Measurements from ENCODE around the gene KCNAB1. TPM values are rescaled to one million over a fixed set of nuclear protein-coding genes. Genes with fewer than 3 reads are reported as not detected.

KCNAB1 gene
- total and polyA plus RNA-seq, 2 donors (not counting 1 experiment from before 2014, with no cell fraction given), result 0.03 to 0.33 TPM

DNA sequence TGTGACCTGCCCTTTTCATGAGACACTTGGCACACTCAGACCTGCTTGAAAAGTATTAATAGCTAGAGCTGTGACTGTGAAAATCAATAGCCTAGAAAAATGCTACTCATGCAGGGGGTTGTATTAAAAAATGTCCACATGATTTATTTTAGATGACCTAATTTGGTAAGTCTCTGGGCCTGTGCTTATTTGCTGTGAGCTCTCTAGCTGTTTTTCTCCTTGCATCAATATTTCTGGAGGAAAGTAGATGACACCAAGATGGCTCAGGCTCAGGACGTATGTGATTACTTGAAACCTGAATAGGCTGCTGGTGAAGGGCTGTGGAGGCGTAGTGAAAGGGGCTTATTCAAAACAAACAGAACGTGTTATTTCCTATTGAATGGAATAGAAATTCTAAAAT is 29.5 kb downstream of the KCNAB1 start:
- peak overlapping the region; percentile 18 for H2AFZ ChIP-seq (ENCODE audit: low read length)
- no peaks in the 10 kb centered on the region for H3K9me3 ChIP-seq (ENCODE audit: control insufficient read depth, insufficient read depth, low read depth, low read length)
- no peaks in the 10 kb centered on the region for H3K4me1 ChIP-seq (ENCODE audit: control insufficient read depth, extremely low read depth, insufficient read depth, low read length)
- H3K27me3 ChIP-seq (ENCODE audit: control insufficient read depth, insufficient read depth, low read length), result no peaks in the 10 kb centered on the region
- H4K20me1 ChIP-seq (ENCODE audit: control insufficient read depth, extremely low read depth, insufficient read depth, low read length), result no peaks in the 10 kb centered on the region
- H3K27ac ChIP-seq (ENCODE audit: insufficient read depth, low read length), result no peak overlapping the region
- H3K4me2 ChIP-seq (ENCODE audit: extremely low read depth, insufficient read depth, low read length), result no peak overlapping the region
- H3K4me3 ChIP-seq (replicated peaks in 1 of 4; ENCODE audit: control extremely low read depth in 1 of 4, insufficient read depth in 1 of 4, low read depth in 3 of 4, low read length in 4 of 4), result no peak overlapping the region
- no peaks in the 10 kb centered on the region for H3K79me2 ChIP-seq (ENCODE audit: control insufficient read depth, insufficient read depth, low read length)
- no peaks in the 10 kb centered on the region for H3K36me3 ChIP-seq (ENCODE audit: control insufficient read depth, insufficient read depth, low read length)
- H3K9ac ChIP-seq (ENCODE audit: insufficient read depth, low read length), result no peak overlapping the region
- no peak for TF ChIP-seq EZH2 (IDR thresholded peaks at IDR 0.05; ENCODE audit: low read length, missing control alignments)
- TF ChIP-seq, protein P1, sequence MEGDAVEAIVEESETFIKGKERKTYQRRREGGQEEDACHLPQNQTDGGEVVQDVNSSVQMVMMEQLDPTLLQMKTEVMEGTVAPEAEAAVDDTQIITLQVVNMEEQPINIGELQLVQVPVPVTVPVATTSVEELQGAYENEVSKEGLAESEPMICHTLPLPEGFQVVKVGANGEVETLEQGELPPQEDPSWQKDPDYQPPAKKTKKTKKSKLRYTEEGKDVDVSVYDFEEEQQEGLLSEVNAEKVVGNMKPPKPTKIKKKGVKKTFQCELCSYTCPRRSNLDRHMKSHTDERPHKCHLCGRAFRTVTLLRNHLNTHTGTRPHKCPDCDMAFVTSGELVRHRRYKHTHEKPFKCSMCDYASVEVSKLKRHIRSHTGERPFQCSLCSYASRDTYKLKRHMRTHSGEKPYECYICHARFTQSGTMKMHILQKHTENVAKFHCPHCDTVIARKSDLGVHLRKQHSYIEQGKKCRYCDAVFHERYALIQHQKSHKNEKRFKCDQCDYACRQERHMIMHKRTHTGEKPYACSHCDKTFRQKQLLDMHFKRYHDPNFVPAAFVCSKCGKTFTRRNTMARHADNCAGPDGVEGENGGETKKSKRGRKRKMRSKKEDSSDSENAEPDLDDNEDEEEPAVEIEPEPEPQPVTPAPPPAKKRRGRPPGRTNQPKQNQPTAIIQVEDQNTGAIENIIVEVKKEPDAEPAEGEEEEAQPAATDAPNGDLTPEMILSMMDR (conservative IDR thresholded peaks at IDR 0.05 in 1 of 2, IDR thresholded peaks at IDR 0.05 in 1 of 2; ENCODE audit: low read depth in 1 of 2, low read length in 2 of 2), result no peak
- DNase-seq (ENCODE audit: low read depth in 2 of 2), result peak; percentile 17 to 40

DNA sequence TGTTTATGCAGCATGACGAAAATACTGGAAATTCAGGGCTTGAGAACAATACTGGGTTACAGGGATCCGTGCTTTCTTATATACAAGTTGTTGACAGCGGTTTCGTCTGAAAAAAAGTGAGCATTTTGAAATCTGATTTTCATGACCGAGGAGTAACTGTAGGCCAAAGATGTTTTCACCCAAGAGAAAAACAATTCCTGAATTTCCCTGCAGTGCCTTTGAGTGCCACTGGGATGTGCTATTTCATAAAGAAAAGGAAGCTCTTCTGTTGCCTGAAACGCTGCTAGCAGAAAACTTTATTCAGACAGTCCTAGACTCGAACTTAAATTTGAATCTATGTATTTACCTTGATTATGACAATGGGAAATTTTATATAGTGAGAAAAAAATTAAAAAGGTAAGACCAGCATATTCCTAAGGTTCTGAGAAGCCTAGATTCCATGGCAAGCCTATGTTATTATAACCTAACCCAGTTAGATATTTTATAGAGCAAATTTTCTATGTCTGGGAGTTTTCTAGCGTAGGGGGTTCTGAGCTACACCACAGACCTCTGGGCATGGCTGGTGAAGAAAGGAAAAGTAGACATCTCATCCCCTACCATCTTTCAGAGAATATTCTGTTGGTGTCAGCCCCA is 30.2 kb downstream of the KCNAB1 start:
- Histone ChIP-seq H3K9ac (ENCODE audit: insufficient read depth, low read length) (no peak overlapping the region), H3K4me2 (ENCODE audit: extremely low read depth, insufficient read depth, low read length) (no peak overlapping the region)
- peak; percentile 55 to 78 for DNase-seq (ENCODE audit: low read depth in 2 of 2)

DNA sequence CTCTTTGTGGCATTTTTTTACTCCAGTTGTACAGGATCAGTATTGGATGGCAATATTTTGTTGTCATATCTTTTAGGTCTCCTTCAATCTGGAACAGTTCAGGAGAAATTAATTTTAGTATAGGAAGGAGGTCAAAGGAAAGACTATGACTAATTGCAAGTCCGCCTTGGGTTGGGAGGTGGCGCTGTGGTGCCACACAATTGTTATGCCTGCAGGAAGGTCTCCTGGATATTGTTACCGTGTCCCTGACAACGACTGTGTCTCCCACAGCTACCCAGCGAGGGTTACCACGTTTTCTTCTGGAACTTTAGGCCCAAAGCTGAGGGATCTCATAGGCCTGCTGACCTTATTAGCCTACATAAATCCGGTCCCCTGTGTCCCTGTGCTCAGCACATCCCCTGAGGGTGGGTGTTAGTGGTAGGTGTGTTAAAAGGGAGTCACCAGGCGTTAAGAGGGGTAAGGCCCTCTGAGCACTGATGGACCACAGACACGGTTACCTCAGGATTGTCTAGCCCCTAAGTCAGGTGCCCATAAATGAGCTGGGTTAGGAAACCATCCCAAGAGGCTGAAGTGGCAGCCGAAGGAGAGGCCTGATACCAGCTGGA is 31.5 kb downstream of the KCNAB1 start:
- H3K4me2 ChIP-seq (ENCODE audit: extremely low read depth, insufficient read depth, low read length), result no peak overlapping the region
- peak overlapping the region; percentile 19 for H2AFZ ChIP-seq (ENCODE audit: low read length)
- no peaks in the 10 kb centered on the region for H3K9me3 ChIP-seq (ENCODE audit: control insufficient read depth, insufficient read depth, low read depth, low read length)
- no peak overlapping the region for H3K4me3 ChIP-seq (replicated peaks in 1 of 4; ENCODE audit: control extremely low read depth in 1 of 4, insufficient read depth in 1 of 4, low read depth in 3 of 4, low read length in 4 of 4)
- H3K27ac ChIP-seq (ENCODE audit: insufficient read depth, low read length), result no peak overlapping the region
- peaks cover 2% of the 10 kb centered on the region for H3K27me3 ChIP-seq (ENCODE audit: control insufficient read depth, insufficient read depth, low read length)
- no peaks in the 10 kb centered on the region for H3K79me2 ChIP-seq (ENCODE audit: control insufficient read depth, insufficient read depth, low read length)
- no peak overlapping the region for H3K9ac ChIP-seq (ENCODE audit: insufficient read depth, low read length)
- no peaks in the 10 kb centered on the region for H3K36me3 ChIP-seq (ENCODE audit: control insufficient read depth, insufficient read depth, low read length)
- TF ChIP-seq EZH2 (IDR thresholded peaks at IDR 0.05; ENCODE audit: low read length, missing control alignments), result no peak
- TF ChIP-seq, protein P1 (conservative IDR thresholded peaks at IDR 0.05 in 1 of 2, IDR thresholded peaks at IDR 0.05 in 1 of 2; ENCODE audit: low read depth in 1 of 2, low read length in 2 of 2), result peak; percentile 75 to 85
- no peaks in the 10 kb centered on the region for H3K4me1 ChIP-seq (ENCODE audit: control insufficient read depth, extremely low read depth, insufficient read depth, low read length)
- peak; percentile 76 to 77 for DNase-seq (ENCODE audit: low read depth in 2 of 2)
- no peaks in the 10 kb centered on the region for H4K20me1 ChIP-seq (ENCODE audit: control insufficient read depth, extremely low read depth, insufficient read depth, low read length)

More for the DNA sequence above, 30.2 kb downstream of the KCNAB1 start:
- H3K27ac ChIP-seq (ENCODE audit: insufficient read depth, low read length), result no peak overlapping the region
- no peaks in the 10 kb centered on the region for H3K9me3 ChIP-seq (ENCODE audit: control insufficient read depth, insufficient read depth, low read depth, low read length)
- no peak overlapping the region for H3K4me3 ChIP-seq (replicated peaks in 1 of 4; ENCODE audit: control extremely low read depth in 1 of 4, insufficient read depth in 1 of 4, low read depth in 3 of 4, low read length in 4 of 4)
- peak overlapping the region; percentile 18 for H2AFZ ChIP-seq (ENCODE audit: low read length)
- H3K4me1 ChIP-seq (ENCODE audit: control insufficient read depth, extremely low read depth, insufficient read depth, low read length), result no peaks in the 10 kb centered on the region
- H3K27me3 ChIP-seq (ENCODE audit: control insufficient read depth, insufficient read depth, low read length), result no peaks in the 10 kb centered on the region
- no peaks in the 10 kb centered on the region for H3K36me3 ChIP-seq (ENCODE audit: control insufficient read depth, insufficient read depth, low read length)
- H3K79me2 ChIP-seq (ENCODE audit: control insufficient read depth, insufficient read depth, low read length), result no peaks in the 10 kb centered on the region
- no peaks in the 10 kb centered on the region for H4K20me1 ChIP-seq (ENCODE audit: control insufficient read depth, extremely low read depth, insufficient read depth, low read length)
- TF ChIP-seq, protein P1 (conservative IDR thresholded peaks at IDR 0.05 in 1 of 2, IDR thresholded peaks at IDR 0.05 in 1 of 2; ENCODE audit: low read depth in 1 of 2, low read length in 2 of 2), result peak; percentile 96 to 98
- no peak for TF ChIP-seq EZH2 (IDR thresholded peaks at IDR 0.05; ENCODE audit: low read length, missing control alignments)

Measured in fibroblast of lung (primary cell).